ENCODE results near the gene HAGH.

- TF ChIP-seq ZNF398 (tag by site-specific recombination; IDR thresholded peaks at IDR 0.05) (no peak), SP2 (tag by site-specific recombination; IDR thresholded peaks at IDR 0.05) (no peak), CTCF (tag by site-specific recombination; IDR thresholded peaks at IDR 0.05) (no peak), PATZ1 (tag by site-specific recombination; IDR thresholded peaks at IDR 0.05) (no peak), ZBTB44 (tag by site-specific recombination; IDR thresholded peaks at IDR 0.05) (no peak), ZNF629 (tag by site-specific recombination; IDR thresholded peaks at IDR 0.05) (no peak), ZBTB8A (tag by site-specific recombination; IDR thresholded peaks at IDR 0.05) (no peak), MYNN (tag by site-specific recombination; IDR thresholded peaks at IDR 0.05; ENCODE audit: borderline replicate concordance) (no peak), WT1 (tag by site-specific recombination; IDR thresholded peaks at IDR 0.05) (no peak), TRIM28 (IDR thresholded peaks at IDR 0.05; ENCODE audit: borderline replicate concordance, low read length) (no peak), ZNF302 (tag by site-specific recombination; IDR thresholded peaks at IDR 0.05; ENCODE audit: low read depth) (no peak), ZNF16 (tag by site-specific recombination; IDR thresholded peaks at IDR 0.05; ENCODE audit: low read depth) (no peak), ZBTB49 (tag by site-specific recombination; IDR thresholded peaks at IDR 0.05; ENCODE audit: low read depth) (no peak), ZNF274 (IDR thresholded peaks at IDR 0.05; ENCODE audit: low read length) (no peak), ZNF274 (tag by site-specific recombination; IDR thresholded peaks at IDR 0.05; ENCODE audit: borderline replicate concordance) (no peak)
These were observed 48.2 kb upstream of the HAGH start for GRCh38 chr16:1874854-1875253.

All from HEK293 (cell line).